Ishikawa (cell line): Measurements from ENCODE around the gene MAP3K1.

Experiments used
- CEBPB ChIP-seq: IDR thresholded peaks from 2 replicates; pipeline ENCODE4 v1.6.1; 2012
- CREB1 ChIP-seq: IDR thresholded peaks from 2 replicates; pipeline ENCODE4 v1.6.1; 2012; ENCODE audit warnings: low read depth
- EGR1 ChIP-seq: IDR thresholded peaks from 2 replicates; pipeline ENCODE4 v1.6.1; 2012
- EP300 ChIP-seq: IDR thresholded peaks from 2 replicates; pipeline ENCODE4 v1.6.1; 2012; ENCODE audit warnings: borderline replicate concordance
- FOXM1 ChIP-seq: IDR thresholded peaks from 2 replicates; pipeline ENCODE4 v1.6.1; 2012; ENCODE audit warnings: low read depth, borderline replicate concordance
- MAX ChIP-seq: IDR thresholded peaks from 2 replicates; pipeline ENCODE4 v1.6.1; 2012
- NFIC ChIP-seq: IDR thresholded peaks from 2 replicates; pipeline ENCODE4 v1.6.1; 2012
- RAD21 ChIP-seq: IDR thresholded peaks from 2 replicates; pipeline ENCODE4 v1.6.1; 2012; ENCODE audit warnings: low read depth
- REST ChIP-seq: IDR thresholded peaks from 2 replicates; pipeline ENCODE4 v1.6.1; 2012; ENCODE audit warnings: low read depth, mild to moderate bottlenecking
- TAF1 ChIP-seq: IDR thresholded peaks from 2 replicates; pipeline ENCODE4 v1.6.1; 2012; ENCODE audit warnings: low read depth, mild to moderate bottlenecking
- TCF12 ChIP-seq: IDR thresholded peaks from 2 replicates; pipeline ENCODE4 v1.6.1; 2012; ENCODE audit warnings: low read depth
- TEAD4 ChIP-seq: IDR thresholded peaks from 2 replicates; pipeline ENCODE4 v1.6.1; 2012
- USF1 ChIP-seq: IDR thresholded peaks from 2 replicates; pipeline ENCODE4 v1.6.1; 2012
- YY1 ChIP-seq: IDR thresholded peaks from 2 replicates; pipeline ENCODE4 v1.6.1; 2012; ENCODE audit warnings: low read depth
- ZBTB7A ChIP-seq: IDR thresholded peaks from 2 replicates; pipeline ENCODE4 v1.6.1; 2012; ENCODE audit warnings: low read depth

Gene MAP3K1

GRCh38 chr5:56917534-56917933 lies 102.2 kb downstream of the MAP3K1 start:
- TF ChIP-seq CEBPB (no peak), ZBTB7A (no peak), NFIC (no peak), CREB1 (no peak), MAX (no peak), YY1 (no peak), RAD21 (no peak), TEAD4 (no peak), REST (no peak), EP300 (no peak), EGR1 (no peak), USF1 (no peak), TAF1 (no peak), FOXM1 (no peak)

GRCh38 chr5:56918054-56918453 lies 102.7 kb downstream of the MAP3K1 start:
- TF ChIP-seq TAF1: no peak
- no peak for TF ChIP-seq CREB1
- TF ChIP-seq REST: no peak
- TF ChIP-seq FOXM1: no peak
- no peak for TF ChIP-seq USF1
- TF ChIP-seq MAX: no peak
- no peak for TF ChIP-seq EP300
- no peak for TF ChIP-seq EGR1
- no peak for TF ChIP-seq TCF12
- TF ChIP-seq YY1: no peak
- TF ChIP-seq TEAD4: no peak
- no peak for TF ChIP-seq NFIC
- TF ChIP-seq ZBTB7A: no peak
- no peak for TF ChIP-seq CEBPB

- no peak for TF ChIP-seq TCF12
- no peak for TF ChIP-seq FOXM1
- no peak for TF ChIP-seq USF1
- no peak for TF ChIP-seq YY1
- TF ChIP-seq NFIC: no peak
- TF ChIP-seq ZBTB7A: no peak
These were observed 104.8 kb downstream of the MAP3K1 start for GRCh38 chr5:56919942-56920662.

- TF ChIP-seq RAD21 (no peak), NFIC (no peak), FOXM1 (no peak), YY1 (no peak), CREB1 (no peak), REST (no peak), EGR1 (no peak), TAF1 (no peak), USF1 (no peak), MAX (no peak), EP300 (no peak), ZBTB7A (no peak), TEAD4 (no peak), CEBPB (no peak), TCF12 (no peak)
These were observed 107.6 kb downstream of the MAP3K1 start for GRCh38 chr5:56922922-56923321.
